Breast epithelium (tissue), 4 donors: ENCODE results near the gene ELOVL2. TPM values are rescaled to one million over a fixed set of nuclear protein-coding genes. Genes with fewer than 3 reads are reported as not detected.

Experiments
- DNase-seq, 2 donors: peaks; one replicate each; pipeline ENCODE4 v3.0.0-alpha.2; 2019; ENCODE audit warnings: low spot score in 2 of 2
- H3K27ac ChIP-seq, 2 donors: fragments of 200-600 bp; sonication (generic) in 1 of 2; one replicate each; pipeline ENCODE4 v1.5.1; 2016 to 2019; ENCODE audit warnings: mild to moderate bottlenecking in 1 of 2
- H3K27me3 ChIP-seq, 2 donors: fragments of 200-600 bp; sonication (generic) in 1 of 2; one replicate each; pipeline versions ENCODE4 v1.5.1 to v1.6.0; 2017 to 2019; ENCODE audit warnings: control low read depth in 1 of 2, mild to moderate bottlenecking in 1 of 2
- H3K36me3 ChIP-seq: fragments of 200-600 bp; one replicate; pipeline ENCODE4 v1.5.1; 2019
- H3K4me1 ChIP-seq, 2 donors: fragments of 200-600 bp; sonication (generic); one replicate each; pipeline ENCODE4 v1.5.1; 2016 to 2019; ENCODE audit warnings: control low read depth in 1 of 2
- H3K4me3 ChIP-seq, 3 donors: fragments of 200-600 bp; sonication (generic); 1 replicate in 2 of 3; 2 replicates in 1 of 3; pipeline ENCODE4 v1.5.1; 2016 to 2019; ENCODE audit warnings: mild to moderate bottlenecking in 3 of 3, moderate library complexity in 2 of 3
- H3K9me3 ChIP-seq, 2 donors: fragments of 200-600 bp; sonication (generic) in 1 of 2; one replicate each; pipeline ENCODE4 v1.5.1; 2016 to 2019; ENCODE audit warnings: control low read depth in 1 of 2
- POLR2A ChIP-seq: fragments of 450-650 bp; IDR thresholded peaks from one replicate; pipeline ENCODE4 v1.6.1; 2016; ENCODE audit warnings: antibody characterized with exemption, mild to moderate bottlenecking, moderate library complexity
- POLR2AphosphoS5 ChIP-seq, 3 donors: sonication (generic); formaldehyde crosslinking; IDR thresholded peaks; one replicate each; pipeline ENCODE4 v1.6.1; 2017; ENCODE audit warnings: antibody characterized with exemption in 3 of 3
- intact Hi-C: fragments of 100-400 bp; cut with DNase I; formaldehyde crosslinking; loops from one replicate; pipeline ENCODE4 v1.15.1; 2023; ENCODE audit warnings: low total_unique reads
- total RNA-seq, 3 donors: library from RNA; depleted of rRNA; stranded (reverse); fragments of >200 nt; gene quantifications; one replicate each; pipeline ENCODE4 v1.1.0, GENCODE V29; 2016
- TF ChIP-seq, protein P1 (sequence below), 3 donors: fragments of 450-650 bp; IDR thresholded peaks; one replicate each; pipeline ENCODE4 v1.5.1; 2016 to 2017; ENCODE audit warnings: antibody characterized with exemption in 3 of 3, mild to moderate bottlenecking in 3 of 3, moderate library complexity in 3 of 3

ELOVL2 gene
- total RNA-seq, 3 donors from 2014 or later = 0.64 to 11.1 (median 2.6) TPM

DNA sequence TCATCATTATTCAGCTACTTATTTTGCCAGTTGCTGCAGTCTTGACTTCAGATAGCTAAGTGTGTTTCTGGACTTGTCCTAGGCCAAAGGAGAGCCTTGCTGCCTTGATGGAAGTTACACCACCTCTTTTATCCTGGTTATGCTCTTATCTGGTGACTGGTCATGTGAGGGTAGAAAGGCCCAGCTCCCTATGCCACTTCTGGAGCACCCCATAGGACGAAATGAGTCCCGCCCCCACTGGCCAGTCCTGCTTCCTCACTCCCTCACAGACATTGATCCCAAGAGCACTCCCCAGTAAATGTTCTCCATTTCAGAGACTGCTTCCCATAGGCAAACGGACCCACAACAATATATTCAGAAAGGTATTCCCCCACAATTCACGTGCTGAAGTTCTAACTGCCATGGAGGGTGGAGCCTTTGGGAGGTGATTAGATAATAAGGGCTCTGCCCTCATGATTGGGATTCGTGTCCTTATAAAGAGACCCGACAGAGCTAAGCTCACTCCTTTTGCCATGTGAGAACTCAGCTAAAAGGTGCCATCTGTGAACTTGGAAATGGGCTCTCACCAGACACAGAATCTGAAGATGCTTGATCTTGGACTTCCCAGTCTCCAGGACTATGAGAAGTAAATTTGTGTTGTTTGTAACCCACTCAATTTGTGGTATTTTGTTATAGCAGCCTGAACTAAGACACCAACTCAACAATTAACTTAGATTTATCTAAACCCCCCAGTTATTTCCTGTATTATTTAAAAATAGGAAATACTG, 21.5 kb upstream of the ELOVL2 start:
- DNase-seq = no peak
- TF ChIP-seq, protein P1, sequence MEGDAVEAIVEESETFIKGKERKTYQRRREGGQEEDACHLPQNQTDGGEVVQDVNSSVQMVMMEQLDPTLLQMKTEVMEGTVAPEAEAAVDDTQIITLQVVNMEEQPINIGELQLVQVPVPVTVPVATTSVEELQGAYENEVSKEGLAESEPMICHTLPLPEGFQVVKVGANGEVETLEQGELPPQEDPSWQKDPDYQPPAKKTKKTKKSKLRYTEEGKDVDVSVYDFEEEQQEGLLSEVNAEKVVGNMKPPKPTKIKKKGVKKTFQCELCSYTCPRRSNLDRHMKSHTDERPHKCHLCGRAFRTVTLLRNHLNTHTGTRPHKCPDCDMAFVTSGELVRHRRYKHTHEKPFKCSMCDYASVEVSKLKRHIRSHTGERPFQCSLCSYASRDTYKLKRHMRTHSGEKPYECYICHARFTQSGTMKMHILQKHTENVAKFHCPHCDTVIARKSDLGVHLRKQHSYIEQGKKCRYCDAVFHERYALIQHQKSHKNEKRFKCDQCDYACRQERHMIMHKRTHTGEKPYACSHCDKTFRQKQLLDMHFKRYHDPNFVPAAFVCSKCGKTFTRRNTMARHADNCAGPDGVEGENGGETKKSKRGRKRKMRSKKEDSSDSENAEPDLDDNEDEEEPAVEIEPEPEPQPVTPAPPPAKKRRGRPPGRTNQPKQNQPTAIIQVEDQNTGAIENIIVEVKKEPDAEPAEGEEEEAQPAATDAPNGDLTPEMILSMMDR (IDR thresholded peaks at IDR 0.05) = no peak
- TF ChIP-seq POLR2A (no peak), POLR2AphosphoS5 (IDR thresholded peaks at IDR 0.05) (no peak)
- Histone ChIP-seq H3K27me3 (no peaks in the 10 kb centered on the region), H3K4me3 (no peak overlapping the region), H3K36me3 (no peaks in the 10 kb centered on the region), H3K27ac (no peak overlapping the region), H3K4me1 (no peaks in the 10 kb centered on the region), H3K9me3 (no peaks in the 10 kb centered on the region)
- intact Hi-C loops = no loop called here

DNA sequence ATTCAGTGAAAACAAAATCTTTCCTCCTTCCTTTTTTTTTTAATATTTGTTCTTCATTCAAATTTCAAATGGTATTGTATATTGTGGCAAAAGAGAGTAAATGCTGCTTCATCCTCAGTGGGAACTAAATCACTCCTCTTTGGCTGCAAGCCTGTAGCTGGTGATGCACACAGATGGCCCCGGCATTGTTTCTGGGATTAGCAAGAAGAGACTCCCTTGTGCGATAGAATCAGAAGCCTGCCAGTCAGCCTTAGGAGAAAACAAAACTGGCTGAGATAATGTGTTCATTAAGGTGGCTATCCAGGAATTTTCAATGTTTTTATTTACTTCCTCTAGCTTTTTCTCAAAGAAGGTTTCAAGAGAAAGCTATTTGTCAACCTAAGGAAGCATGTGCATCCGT, 20.7 kb upstream of the ELOVL2 start:
- no peak overlapping the region for H3K27ac ChIP-seq
- no peak for DNase-seq
- intact Hi-C loops = no loop called here
- TF ChIP-seq POLR2AphosphoS5 (IDR thresholded peaks at IDR 0.05) = no peak
- TF ChIP-seq POLR2A = no peak
- TF ChIP-seq, protein P1 (IDR thresholded peaks at IDR 0.05) = no peak
- H3K27me3 ChIP-seq = no peaks in the 10 kb centered on the region
- H3K4me1 ChIP-seq = no peaks in the 10 kb centered on the region
- H3K36me3 ChIP-seq = no peaks in the 10 kb centered on the region
- no peak overlapping the region for H3K4me3 ChIP-seq
- H3K9me3 ChIP-seq = no peaks in the 10 kb centered on the region

DNA sequence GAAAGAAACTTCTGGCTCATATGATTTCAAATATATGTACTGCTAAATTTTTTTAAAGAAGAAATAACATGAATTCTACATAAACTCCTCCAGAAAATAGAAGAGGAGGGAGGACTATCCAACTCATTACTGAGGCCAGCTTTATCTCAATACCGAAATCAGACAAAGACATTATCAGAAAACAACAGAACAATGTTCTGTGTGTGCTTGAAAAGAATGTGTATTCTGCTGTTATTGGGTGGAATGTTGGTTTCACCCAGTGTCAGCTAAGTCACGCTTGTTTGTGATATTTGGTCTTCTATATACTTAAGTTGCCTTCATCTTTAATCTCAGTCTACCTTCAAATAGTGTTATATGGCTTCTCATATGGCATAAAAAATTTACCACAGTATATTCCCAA, 18.6 kb upstream of the ELOVL2 start:
- TF ChIP-seq, protein P1 (IDR thresholded peaks at IDR 0.05) = no peak
- no peak for TF ChIP-seq POLR2AphosphoS5 (IDR thresholded peaks at IDR 0.05)
- no peaks in the 10 kb centered on the region for H3K36me3 ChIP-seq
- intact Hi-C loops = no loop called here
- no peaks in the 10 kb centered on the region for H3K4me1 ChIP-seq
- DNase-seq = no peak
- no peak overlapping the region for H3K27ac ChIP-seq
- H3K4me3 ChIP-seq = no peak overlapping the region
- H3K9me3 ChIP-seq = no peaks in the 10 kb centered on the region
- H3K27me3 ChIP-seq = no peaks in the 10 kb centered on the region

DNA sequence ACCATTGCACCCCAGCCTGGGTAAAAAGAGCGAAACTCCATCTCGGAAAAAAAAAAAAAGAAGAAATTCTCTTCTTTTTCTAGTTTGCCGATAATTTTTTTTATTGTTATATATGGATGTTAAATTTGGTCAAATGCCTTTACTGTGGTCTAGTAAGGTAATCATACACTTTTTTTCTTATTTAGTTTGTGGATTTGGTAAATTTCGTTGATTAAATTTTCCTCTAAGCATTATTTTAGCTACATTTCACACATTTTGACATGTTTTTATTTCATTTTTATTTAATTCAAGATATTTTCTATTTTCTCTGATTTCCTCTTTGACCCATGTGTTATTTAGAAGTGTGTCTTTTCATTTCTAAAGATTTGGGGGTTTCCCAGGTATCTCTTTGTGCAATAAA, 18.0 kb upstream of the ELOVL2 start:
- intact Hi-C loops = no loop called here
- Histone ChIP-seq H3K27me3 (no peaks in the 10 kb centered on the region), H3K36me3 (no peaks in the 10 kb centered on the region), H3K27ac (no peak overlapping the region), H3K9me3 (no peaks in the 10 kb centered on the region), H3K4me1 (no peaks in the 10 kb centered on the region), H3K4me3 (no peak overlapping the region)
- TF ChIP-seq, protein P1 (IDR thresholded peaks at IDR 0.05) = no peak
- no peak for TF ChIP-seq POLR2A
- TF ChIP-seq POLR2AphosphoS5 (IDR thresholded peaks at IDR 0.05) = no peak
- no peak for DNase-seq

DNA sequence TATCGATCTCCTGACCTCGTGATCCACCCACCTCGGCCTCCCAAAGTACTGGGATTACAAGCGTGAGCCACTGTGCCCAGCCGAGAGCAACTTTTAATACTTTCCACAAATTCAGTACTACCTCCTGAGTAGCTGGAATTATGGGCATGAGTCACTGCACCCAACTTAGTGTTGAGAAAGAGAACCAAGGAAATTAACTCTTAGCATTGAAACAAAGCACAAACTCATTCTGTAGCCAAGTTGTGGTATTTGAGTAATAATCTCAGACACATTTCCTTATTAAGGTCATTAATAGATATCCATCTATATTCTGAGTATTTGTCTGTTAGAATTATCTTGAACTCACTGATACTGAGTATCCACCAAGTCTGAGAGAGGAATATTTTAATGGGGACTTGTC, 14.3 kb upstream of the ELOVL2 start:
- Histone ChIP-seq H3K4me3 (no peak overlapping the region), H3K9me3 (no peaks in the 10 kb centered on the region), H3K4me1 (no peaks in the 10 kb centered on the region), H3K27ac (no peak overlapping the region), H3K27me3 (no peaks in the 10 kb centered on the region), H3K36me3 (no peaks in the 10 kb centered on the region)
- intact Hi-C loops = no loop called here
- TF ChIP-seq POLR2A = no peak
- TF ChIP-seq POLR2AphosphoS5 (IDR thresholded peaks at IDR 0.05) = no peak
- TF ChIP-seq, protein P1 (IDR thresholded peaks at IDR 0.05) = no peak
- no peak for DNase-seq
